Calu3 (cell line): ENCODE measurements around the gene COIL. TPM values are rescaled to one million over a fixed set of nuclear protein-coding genes. Genes with fewer than 3 reads are reported as not detected.

Experiments
- Bru-seq: library from RNA; stranded (reverse); fragments of 400-500 nt; gene quantifications from one replicate; lab custom pipeline; 2021; lab: Mats Ljungman, UMichigan
- BruChase-seq, 2 experiments: library from RNA; stranded (reverse); fragments of 400-500 nt; gene quantifications; one replicate each; lab custom pipeline; 2021; lab: Mats Ljungman, UMichigan
- BruUV-seq: library from RNA; stranded (reverse); fragments of 400-500 nt; replicated peaks from 2 replicates; lab custom pipeline; 2021; lab: Mats Ljungman, UMichigan
- CTCF ChIA-PET: fragments of 300-600 bp; sonication (Branson Sonifier 250); formaldehyde crosslinking; loops from one replicate; lab custom pipeline; 2022; ENCODE audit warnings: antibody characterized with exemption; lab: Charles Lee
- DNase-seq: peaks from one replicate; pipeline ENCODE4 v3.0.0; 2022
- H3K27ac Mint-ChIP-seq: one replicate; pipeline ENCODE4 v1.8.0; 2022; ENCODE audit warnings: mixed read lengths; ENCODE audit not compliant: unreplicated experiment
- H3K27me3 Mint-ChIP-seq: one replicate; pipeline ENCODE4 v1.8.0; 2022; ENCODE audit warnings: mixed read lengths; ENCODE audit not compliant: unreplicated experiment
- H3K36me3 Mint-ChIP-seq: one replicate; pipeline ENCODE4 v1.8.0; 2022; ENCODE audit warnings: mild to moderate bottlenecking, moderate library complexity, mixed read lengths; ENCODE audit not compliant: insufficient read depth, unreplicated experiment
- H3K4me1 Mint-ChIP-seq: one replicate; pipeline ENCODE4 v1.8.0; 2022; ENCODE audit warnings: mild to moderate bottlenecking, low read depth, mixed read lengths; ENCODE audit not compliant: unreplicated experiment
- H3K4me3 Mint-ChIP-seq: one replicate; pipeline ENCODE4 v1.8.0; 2022; ENCODE audit warnings: mild to moderate bottlenecking, low read depth, moderate library complexity, mixed read lengths; ENCODE audit not compliant: unreplicated experiment
- H3K9me3 Mint-ChIP-seq: one replicate; pipeline ENCODE4 v1.8.0; 2022; ENCODE audit warnings: low read depth, mixed read lengths; ENCODE audit not compliant: unreplicated experiment
- intact Hi-C: fragments of 100-400 bp; cut with micrococcal nuclease; formaldehyde crosslinking; loops from one replicate; pipeline ENCODE4 v1.10.0; 2022; ENCODE audit not compliant: unreplicated experiment
- long read RNA-seq: library from polyadenylated mRNA; stranded (forward); transcript quantifications from one replicate; pipeline ENCODE4 v2.0.0, GENCODE V29; 2022
- total RNA-seq: library from RNA; stranded (reverse); gene quantifications from 2 replicates; pipeline ENCODE4 v1.2.3, GENCODE V29; 2022
- TF ChIP-seq, protein P1 (sequence below): fragments of 200-600 bp; IDR thresholded peaks from one replicate; pipeline ENCODE4 v1.8.0; 2022; ENCODE audit warnings: antibody characterized with exemption; ENCODE audit not compliant: unreplicated experiment

The COIL gene, protein sequence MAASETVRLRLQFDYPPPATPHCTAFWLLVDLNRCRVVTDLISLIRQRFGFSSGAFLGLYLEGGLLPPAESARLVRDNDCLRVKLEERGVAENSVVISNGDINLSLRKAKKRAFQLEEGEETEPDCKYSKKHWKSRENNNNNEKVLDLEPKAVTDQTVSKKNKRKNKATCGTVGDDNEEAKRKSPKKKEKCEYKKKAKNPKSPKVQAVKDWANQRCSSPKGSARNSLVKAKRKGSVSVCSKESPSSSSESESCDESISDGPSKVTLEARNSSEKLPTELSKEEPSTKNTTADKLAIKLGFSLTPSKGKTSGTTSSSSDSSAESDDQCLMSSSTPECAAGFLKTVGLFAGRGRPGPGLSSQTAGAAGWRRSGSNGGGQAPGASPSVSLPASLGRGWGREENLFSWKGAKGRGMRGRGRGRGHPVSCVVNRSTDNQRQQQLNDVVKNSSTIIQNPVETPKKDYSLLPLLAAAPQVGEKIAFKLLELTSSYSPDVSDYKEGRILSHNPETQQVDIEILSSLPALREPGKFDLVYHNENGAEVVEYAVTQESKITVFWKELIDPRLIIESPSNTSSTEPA
- total RNA-seq = 13.4 and 13.5 TPM in 2 replicates
- Bru-seq, nascent RNA = percentile 76 among the genes with signal in this experiment
- percentile 58 among the genes with signal in this experiment for BruChase-seq, experiment 1, labeled RNA remaining after a 6-hour chase
- BruChase-seq, experiment 2, labeled RNA remaining after a 2-hour chase = percentile 74 among the genes with signal in this experiment
- long read RNA-seq, transcript COIL-201 (7 exons, 2,650 nt) = major isoform, 39 of 49 reads
- long read RNA-seq, partial matches to known transcripts = 3 of 49 reads
- long read RNA-seq, other reads (novel, unspliced or antisense) = 7 of 49 reads

DNA sequence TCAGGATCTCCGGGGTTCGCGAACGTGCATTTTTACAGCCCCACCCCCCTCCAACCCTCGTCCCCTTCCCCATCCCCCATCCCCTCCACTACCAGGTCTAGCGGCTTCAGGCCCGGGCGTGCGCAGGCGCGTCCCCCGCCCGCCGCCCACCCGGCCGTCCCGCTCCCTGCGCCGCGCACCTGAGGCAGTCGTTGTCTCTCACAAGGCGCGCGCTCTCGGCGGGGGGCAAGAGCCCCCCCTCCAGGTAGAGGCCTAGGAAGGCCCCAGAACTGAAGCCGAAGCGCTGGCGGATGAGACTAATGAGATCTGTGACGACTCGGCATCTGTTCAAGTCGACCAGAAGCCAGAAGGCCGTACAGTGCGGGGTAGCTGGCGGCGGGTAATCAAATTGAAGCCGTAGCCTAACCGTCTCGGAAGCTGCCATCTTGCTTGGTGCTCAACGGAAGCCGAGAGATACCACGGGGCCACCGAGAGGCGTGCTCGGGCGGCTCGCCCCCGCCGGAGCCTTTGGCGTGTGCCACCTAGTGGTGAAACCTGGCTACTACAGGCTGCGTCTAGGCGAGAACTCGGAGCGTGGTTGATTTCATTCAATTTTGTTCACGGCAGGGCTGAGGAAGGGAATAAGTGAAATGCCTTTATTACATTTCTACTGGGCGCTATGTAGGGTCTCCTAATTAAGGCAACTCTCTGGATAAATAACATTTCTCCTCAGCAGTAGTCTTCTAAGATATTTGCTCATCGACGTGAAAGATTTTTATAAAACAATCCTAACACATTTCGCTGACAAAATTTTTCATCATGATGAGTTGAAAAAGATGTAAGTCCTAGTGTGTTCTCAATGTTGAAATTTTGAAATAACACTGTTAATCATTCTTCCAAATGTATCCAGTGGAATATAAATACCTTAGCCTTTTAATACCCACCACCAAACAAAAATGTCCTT is at the start of gene COIL:
Gene COIL (minus strand): TSS at position 455 of the 943 bp plus-strand sequence. CDS start 31 bp downstream, at position 424.
- intact Hi-C loops = no loop called here

DNA sequence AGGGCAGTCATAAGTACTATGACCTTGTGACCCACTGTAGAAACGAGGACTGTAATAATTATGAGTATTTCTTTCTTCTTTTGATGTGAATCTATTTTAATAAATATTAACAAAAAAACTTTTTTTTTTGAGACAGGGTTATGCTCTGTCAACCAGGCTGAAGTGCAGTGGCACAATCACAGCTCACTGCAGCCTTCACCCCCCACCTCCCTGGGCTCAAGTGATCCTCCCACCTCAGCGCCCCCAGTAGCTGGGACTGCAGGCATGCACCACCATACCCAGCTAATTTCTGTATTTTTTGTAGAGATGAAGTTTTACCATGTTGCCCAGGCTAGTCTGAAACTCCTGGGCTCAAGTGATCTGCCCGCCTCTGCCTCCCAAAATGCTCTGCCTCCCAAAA is 49.6 kb upstream of the COIL start:
- TF ChIP-seq, protein P1, sequence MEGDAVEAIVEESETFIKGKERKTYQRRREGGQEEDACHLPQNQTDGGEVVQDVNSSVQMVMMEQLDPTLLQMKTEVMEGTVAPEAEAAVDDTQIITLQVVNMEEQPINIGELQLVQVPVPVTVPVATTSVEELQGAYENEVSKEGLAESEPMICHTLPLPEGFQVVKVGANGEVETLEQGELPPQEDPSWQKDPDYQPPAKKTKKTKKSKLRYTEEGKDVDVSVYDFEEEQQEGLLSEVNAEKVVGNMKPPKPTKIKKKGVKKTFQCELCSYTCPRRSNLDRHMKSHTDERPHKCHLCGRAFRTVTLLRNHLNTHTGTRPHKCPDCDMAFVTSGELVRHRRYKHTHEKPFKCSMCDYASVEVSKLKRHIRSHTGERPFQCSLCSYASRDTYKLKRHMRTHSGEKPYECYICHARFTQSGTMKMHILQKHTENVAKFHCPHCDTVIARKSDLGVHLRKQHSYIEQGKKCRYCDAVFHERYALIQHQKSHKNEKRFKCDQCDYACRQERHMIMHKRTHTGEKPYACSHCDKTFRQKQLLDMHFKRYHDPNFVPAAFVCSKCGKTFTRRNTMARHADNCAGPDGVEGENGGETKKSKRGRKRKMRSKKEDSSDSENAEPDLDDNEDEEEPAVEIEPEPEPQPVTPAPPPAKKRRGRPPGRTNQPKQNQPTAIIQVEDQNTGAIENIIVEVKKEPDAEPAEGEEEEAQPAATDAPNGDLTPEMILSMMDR = no peak
- intact Hi-C loops = no loop called here
- no TSS peak for BruUV-seq
- no peak overlapping the region for H3K27ac Mint-ChIP-seq
- no peaks in the 10 kb centered on the region for H3K27me3 Mint-ChIP-seq
- no peaks in the 10 kb centered on the region for H3K9me3 Mint-ChIP-seq
- no peaks in the 10 kb centered on the region for H3K4me1 Mint-ChIP-seq
- CTCF ChIA-PET = interaction anchor here (0.6 to 0.7 kb wide), 2 partner anchors 25 to 72 kb away, joined by 3 to 4 read pairs; no protein-coding TSS in a partner anchor
- H3K4me3 Mint-ChIP-seq = peak overlapping the region; percentile 50
- H3K36me3 Mint-ChIP-seq = no peaks in the 10 kb centered on the region
- DNase-seq = no peak

More for the DNA sequence above, at the start of gene COIL:
- CTCF ChIA-PET = no interaction called here
- BruUV-seq = TSS peak; percentile 68
- H3K9me3 Mint-ChIP-seq = no peaks in the 10 kb centered on the region
- peaks cover 18% of the 10 kb centered on the region for H3K4me1 Mint-ChIP-seq
- no peak within 1 kb of the TSS for H3K27ac Mint-ChIP-seq
- TF ChIP-seq, protein P1 = peak; percentile 95
- H3K4me3 Mint-ChIP-seq = peak within 1 kb of the TSS; percentile 58
- DNase-seq = peak; percentile 90
- H3K36me3 Mint-ChIP-seq = peaks cover 5% of the 10 kb centered on the region
- no peaks in the 10 kb centered on the region for H3K27me3 Mint-ChIP-seq

DNA sequence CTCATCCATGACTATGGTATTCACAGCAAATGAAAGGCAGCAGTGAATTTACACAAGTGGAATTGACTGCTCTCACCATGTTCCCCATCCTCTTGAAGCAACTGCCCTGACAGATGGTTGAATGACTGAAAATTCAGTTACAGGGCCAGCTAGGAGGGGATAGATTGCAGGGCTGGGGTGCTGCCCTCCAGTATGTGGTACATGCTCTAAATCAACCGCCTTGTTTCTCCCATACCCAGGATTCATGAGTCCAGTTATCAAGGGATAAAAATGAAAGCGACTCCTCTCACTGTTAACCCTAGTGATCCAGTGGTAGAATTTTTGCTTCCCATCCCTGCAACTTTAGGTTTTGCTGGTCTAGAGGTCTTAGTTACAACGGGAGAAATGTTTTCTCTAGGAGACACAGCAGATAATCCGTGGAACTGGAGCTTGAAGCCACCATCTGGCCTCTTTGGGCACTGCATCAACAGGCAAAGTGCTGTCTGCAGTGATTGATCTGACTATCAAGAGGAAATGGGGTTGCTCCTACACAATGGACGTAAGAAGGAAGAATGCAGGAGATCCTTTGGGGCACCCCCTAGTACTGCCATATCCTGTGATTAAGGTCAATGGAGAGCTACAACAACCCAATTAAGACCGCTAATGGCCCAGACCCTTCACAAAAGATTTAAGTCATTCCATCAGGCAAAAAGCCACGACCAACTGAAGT is 49.0 kb upstream of the COIL start:
- DNase-seq = peak; percentile 59
- Mint-ChIP-seq H3K9me3 (no peaks in the 10 kb centered on the region), H3K4me3 (peak overlapping the region; percentile 50), H3K27me3 (no peaks in the 10 kb centered on the region), H3K36me3 (no peaks in the 10 kb centered on the region), H3K27ac (no peak overlapping the region), H3K4me1 (no peaks in the 10 kb centered on the region)
- TF ChIP-seq, protein P1 = peak; percentile 32
- intact Hi-C loops = no loop called here
- CTCF ChIA-PET = interaction anchor here (0.5 to 1.8 kb wide), 3 partner anchors 20 to 72 kb away, joined by 3 to 5 read pairs (median 4); no protein-coding TSS in a partner anchor
- BruUV-seq = no TSS peak
